G401.6 (cell line): Measurements from ENCODE around the gene ICA1.
A peak's percentile ranks its signal among the peaks of the same experiment; 100 is the strongest.
"Not testable (repeated sequence)": the region's sequence is repeated elsewhere in the genome, so short reads cannot be mapped to it uniquely, and the experiment has no call there.

Source experiments
- FAIRE-seq: peaks from 2 replicates; lab custom pipeline; 2012; peaks lifted over from hg19 to GRCh38; lab: Jason Lieb, UNC

ICA1 gene

DNA sequence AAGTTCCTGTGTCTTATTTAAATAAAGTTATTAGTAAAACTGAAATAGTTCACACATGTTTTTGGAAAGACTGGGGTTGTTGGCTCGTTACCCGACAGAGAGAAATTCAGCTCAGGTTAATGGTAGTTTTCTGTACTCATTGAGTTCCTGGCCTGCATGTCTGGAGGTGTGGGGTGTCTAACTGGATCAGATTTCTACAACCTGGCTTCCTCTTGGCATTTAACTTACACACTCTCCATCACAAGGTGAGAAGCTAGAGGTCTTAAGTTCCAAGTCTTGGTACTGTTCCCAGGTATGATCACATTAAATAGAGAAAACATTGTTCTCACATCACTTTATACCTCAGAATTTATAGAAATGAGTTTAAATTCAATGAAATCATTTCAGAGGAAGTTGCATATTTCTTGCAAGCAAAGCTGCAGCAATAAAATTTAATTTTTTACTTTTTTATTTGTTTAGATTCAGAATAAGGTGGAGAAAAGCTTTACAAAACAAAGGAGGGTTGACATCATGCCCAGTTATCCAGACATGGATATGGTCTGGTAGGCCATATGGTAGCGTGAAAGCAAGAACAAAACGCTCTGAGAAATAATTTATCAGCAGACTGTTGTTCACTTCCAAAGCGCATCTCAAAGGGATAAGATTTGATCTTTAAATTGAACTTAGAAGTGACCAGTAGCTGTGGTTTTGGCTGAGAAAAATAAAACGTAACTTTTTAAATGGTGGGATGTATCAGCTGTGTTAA, 172.8 kb downstream of the ICA1 start:
- no peak for FAIRE-seq

DNA sequence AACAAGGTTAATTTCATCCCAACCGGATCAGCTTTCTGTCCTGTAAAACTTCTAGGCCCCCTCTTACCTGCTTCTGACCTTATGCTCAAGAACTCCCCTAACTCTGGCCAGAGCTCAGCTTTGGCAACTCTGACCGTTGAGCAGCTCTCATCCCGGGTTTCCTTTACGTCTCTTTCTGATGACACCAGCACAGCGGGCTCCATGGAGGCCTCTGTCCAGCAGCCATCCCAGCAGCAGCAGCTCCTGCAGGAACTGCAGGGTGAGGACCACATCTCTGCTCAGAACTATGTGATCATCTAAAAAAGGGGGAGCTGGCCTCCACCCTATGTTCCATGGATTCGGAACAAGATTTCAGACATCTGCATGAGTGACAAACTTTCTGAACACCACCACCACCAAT, 175.7 kb downstream of the ICA1 start:
- FAIRE-seq, result no peak

DNA sequence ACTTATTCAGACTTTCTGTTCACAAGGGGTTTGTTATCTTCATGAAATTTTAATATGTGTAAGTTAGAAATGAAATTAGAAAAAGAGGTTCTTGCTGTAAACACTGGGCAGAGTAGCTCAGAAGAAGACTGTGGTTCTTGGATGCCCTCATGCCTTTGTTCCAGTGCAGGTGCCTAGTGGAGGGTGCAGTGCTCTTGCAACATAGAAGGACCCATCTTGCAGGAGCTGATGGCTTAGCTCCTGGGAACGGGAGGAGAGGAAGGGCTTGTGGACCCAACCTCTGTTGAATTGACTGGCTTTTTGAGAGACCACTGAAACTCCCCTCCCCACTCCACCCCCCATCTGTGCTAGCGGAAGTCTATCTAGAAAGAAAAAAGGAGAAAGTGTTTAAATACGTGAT, 176.5 kb downstream of the ICA1 start:
- FAIRE-seq, result no peak

DNA sequence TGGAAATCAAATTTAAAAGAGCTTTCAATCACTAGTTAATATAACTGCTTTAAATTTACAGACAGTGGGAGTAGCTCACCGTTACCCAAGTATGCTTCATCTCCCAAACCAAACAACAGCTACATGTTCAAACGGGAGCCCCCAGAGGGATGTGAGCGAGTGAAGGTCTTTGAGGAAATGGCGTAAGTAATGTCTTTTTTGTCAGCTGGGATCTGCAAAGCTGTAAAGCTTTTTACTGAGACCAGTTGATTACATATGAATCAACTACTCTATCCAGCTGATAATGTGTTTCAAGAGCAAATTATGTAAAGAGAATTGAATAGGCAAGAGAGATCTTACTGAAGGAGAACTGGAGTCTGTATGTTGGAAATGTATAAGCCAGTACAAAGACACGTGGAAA, 177.1 kb downstream of the ICA1 start:
- no peak for FAIRE-seq

DNA sequence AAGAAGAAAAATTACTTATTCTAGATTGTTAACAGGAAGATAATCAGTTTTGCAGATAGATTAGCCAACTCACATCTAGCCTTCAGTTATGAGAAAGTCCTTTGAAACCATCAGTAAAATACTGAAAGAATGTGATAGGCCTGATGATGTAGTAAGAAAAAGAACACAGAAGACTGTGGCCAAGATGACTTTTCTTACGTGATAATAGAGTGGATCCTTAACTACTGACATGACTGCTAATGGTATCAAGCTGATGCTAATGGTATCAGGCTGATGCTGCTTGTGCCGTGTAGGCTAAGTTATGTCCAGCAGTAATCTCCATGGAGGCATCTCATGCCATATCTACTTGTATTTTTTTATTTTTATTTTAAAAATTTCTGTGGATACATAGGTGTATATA, 179.2 kb downstream of the ICA1 start:
- FAIRE-seq, result no peak

DNA sequence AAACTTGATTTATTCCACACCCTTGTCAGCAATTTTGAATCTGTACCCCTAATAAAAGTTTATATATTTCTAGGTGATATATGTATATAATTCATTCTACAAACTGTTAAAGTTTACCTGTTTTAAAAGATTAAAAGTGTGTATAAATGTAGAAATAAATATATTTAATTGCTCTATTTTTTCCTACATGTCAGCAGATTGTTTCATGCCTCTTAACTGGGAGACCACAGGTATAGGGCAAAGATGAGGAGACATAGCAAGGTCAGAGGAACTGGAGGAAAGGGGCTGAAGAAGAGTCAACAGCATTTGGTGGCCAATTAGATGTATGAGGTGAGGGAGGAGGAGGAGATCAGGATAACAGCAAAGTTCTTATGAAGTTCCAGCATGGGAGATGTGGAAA, 183.5 kb downstream of the ICA1 start:
- peak; percentile 84 for FAIRE-seq

DNA sequence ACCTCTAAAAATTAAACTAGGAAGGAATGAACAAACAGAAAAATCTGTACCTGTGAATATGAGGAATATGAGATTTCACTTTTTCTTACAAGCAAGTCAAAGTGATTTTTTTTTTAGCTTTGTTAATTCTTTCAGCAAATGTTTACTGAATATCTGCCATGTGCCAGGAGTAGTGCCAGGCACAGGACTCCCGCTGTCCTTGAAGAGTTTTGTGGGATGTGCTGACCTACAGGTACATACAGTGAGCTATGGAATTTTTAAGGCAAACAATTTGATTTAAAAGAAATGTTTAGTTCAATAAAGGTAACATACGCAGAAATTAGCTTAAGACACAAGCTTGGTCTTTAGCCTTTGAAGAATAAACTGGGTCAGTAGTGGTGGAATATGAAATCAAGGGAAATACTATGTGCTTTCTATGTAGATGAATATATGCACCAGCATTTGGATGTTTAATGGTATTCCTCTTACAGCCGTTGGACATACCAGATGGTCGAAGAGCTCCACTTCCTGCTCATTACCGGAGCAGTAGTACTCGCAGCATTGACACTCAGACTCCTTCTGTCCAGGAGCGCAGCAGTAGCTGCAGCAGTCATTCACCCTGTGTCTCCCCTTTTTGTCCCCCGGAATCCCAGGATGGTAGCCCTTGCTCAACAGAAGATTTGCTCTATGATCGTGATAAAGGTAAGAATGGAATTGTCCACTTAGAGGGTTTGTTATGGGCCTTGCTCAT, 191.4 kb downstream of the ICA1 start:
- no peak for FAIRE-seq

DNA sequence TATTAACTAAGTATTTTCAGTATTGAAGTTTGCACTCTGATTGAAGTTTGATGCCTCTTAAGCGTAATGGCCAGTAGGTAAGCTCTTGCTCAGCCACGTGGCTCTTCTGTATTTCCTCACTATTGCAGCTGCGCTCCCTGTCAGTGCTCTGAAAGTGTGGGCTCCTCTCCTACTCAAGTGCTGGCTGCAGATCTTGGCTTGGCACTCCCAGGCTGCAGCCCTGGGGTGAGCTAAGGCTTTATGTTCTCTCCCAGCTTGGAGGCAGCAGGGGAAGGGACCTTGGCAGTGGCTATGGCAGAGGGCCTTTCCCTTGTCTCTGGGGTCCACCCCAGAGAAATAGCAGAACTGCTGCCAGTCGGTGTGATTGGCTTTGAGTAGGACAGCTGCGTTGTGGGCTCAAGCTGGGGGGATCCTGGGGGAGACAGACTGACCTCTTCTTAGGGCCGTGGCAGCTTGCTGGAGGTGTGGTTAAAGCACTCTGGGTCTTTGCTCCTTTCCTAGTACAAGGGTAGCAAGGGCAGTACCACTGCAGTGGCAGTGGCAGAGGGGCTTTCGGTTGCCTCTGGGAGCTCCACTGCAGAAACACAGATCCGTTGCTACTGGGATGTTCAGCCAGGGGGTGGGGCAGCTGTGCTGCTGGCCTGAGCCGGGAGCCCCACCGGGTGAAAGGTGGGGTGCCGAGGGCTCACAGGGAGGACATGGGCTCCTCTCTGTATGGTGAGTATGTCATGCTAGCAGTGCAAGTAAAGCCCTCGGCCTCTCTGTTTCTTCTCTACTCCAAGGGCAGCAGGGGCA, 192.9 kb downstream of the ICA1 start:
- no peak for FAIRE-seq

DNA sequence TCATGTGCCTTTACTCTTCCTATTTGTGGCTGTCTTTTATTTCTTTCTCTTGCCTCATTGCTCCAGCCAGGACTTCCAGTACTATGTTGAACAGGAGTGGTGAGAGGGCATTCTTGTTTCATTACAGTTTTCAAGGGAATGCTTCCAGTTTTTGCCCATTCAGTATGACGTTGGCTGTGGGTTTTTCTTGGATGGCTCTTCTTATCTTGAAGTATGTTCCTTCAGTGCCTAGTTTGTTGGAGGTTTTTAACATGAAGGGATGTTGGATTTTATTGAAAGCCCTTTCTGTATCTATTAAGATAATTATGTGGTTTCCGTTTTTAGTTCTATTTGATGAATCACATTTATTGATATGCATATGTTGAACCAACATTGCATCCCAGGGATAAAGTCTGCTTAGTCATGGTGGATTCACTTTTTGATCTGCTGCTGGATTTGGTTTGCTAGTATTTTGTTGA, 196.6 kb downstream of the ICA1 start:
- FAIRE-seq, result peak; percentile 49

DNA sequence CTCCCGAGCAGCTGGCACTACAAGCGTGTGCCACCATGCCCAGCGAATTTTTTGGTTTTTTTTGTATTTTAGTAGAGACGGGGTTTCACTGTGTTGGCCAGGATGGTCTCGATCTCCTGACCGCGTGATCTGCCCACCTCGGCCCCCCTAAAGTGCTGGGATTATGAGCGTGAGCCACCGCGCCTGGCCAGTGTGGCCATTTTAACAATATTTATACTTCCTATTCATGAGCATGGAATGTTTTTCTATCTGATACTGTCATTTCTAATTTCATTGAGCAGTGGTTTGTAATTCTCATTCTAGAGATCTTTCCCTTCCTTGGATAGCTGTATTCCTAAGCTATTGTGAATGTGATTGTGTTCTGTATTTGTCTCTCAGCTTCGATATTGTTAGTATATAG, 197.1 kb downstream of the ICA1 start:
- FAIRE-seq, result peak; percentile 41

DNA sequence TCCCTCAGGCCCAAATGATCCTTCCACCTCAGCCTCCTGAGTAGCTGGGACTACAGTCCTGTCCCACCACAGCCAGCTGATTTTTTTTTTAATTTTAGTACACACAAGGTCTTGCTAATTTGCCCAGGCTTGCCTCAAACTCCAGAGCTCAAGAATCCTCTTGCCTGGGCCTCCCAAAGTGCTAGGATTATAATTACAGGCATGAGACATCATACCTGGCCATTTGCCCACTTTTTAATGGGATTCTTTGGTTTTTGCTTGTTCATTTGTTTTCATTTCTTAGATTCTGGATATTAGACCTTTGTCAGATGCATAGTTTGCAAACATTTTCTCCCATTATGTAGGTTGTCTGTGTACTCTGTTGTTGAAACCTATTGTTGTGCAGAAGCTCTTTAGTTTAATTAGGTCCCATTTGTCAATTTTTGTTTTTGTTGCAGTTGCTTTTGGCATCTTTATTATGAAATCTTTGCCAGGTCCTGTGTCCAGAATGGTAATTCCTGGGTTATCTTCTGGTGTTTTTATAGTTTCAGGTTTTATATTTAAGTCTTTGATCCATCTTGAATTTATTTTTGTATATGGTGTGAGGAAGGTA, 198.2 kb downstream of the ICA1 start:
- FAIRE-seq, result no peak

DNA sequence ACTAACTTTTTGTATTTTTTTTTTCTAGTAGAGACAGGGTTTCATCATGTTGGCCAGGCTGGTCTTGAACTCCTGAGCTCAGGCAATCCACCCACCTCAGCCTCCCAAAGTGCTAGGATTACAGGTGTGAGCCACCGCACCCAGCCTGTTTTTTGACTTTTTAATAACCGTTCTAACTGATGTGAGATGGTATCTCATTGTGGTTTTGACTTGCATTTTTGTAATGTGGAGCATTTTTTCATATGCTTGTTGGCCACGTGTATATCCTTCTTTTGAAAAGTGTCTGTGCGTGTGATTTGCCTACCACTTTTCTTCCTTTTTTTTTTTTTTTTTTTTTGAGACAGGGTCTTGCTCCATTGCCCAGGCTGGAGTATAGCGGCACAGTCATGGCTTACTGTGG, 198.7 kb downstream of the ICA1 start:
- FAIRE-seq, result not testable (repeated sequence)
